Adrenal gland (tissue), 5 donors: Measurements from ENCODE around the gene TDO2.

ENCODE experiments used
- POLR2A ChIP-seq, 2 donors: fragments of 450-650 bp; IDR thresholded peaks; one replicate each; pipeline ENCODE4 v1.6.1; 2017; ENCODE audit warnings: antibody characterized with exemption in 2 of 2, mild to moderate bottlenecking in 2 of 2, moderate library complexity in 1 of 2
- TF ChIP-seq, protein P1 (sequence below), 6 experiments: fragments of 450-650 bp in 4 of 6; fragments of 200-600 bp in 2 of 6; sonication (generic) in 1 of 6; IDR thresholded peaks; 1 replicate in 5 of 6; 2 replicates in 1 of 6; pipeline versions ENCODE4 v1.5.1 to v1.8.0; 2016 to 2021; ENCODE audit warnings: antibody characterized with exemption in 6 of 6, mild to moderate bottlenecking in 2 of 6, moderate library complexity in 1 of 6
- donor health status: DM: no; HTN: no; CAD: no.

DNA sequence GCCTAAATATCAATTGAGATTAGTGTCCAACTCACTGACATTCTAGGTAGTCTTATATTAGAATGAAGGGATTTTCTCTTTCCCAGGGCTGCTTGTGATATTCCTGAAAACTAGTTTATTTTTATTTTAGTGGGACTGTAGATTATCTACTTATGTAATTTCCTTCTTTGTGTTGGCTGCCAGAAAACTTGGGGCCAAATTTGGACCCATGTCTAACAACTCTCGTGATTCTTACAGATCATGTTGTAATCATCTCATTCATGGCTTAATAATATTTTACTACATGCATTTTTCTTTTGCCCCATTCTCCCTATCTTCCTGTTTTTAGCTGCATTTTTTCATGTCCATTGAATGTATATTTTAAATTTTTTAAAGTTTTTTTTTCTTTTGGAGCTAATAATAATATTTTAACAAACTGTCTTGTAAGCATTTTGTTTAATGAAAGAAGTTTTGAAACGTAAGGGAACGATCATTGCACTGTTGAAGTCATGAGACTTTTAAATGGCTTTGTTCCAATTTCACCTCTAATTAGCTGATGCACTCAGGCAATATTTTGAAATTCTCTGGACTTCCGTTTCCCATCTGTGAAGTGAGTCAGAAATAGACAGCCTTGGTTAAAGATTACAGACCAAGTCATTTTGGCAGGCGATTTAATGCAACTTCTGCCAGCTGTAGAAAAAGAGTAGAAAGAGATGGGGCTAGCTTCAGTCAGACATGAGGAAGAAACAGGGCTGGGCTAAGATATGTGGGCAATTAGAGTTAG is 14.3 kb upstream of the TDO2 start:
- TF ChIP-seq, protein P1, sequence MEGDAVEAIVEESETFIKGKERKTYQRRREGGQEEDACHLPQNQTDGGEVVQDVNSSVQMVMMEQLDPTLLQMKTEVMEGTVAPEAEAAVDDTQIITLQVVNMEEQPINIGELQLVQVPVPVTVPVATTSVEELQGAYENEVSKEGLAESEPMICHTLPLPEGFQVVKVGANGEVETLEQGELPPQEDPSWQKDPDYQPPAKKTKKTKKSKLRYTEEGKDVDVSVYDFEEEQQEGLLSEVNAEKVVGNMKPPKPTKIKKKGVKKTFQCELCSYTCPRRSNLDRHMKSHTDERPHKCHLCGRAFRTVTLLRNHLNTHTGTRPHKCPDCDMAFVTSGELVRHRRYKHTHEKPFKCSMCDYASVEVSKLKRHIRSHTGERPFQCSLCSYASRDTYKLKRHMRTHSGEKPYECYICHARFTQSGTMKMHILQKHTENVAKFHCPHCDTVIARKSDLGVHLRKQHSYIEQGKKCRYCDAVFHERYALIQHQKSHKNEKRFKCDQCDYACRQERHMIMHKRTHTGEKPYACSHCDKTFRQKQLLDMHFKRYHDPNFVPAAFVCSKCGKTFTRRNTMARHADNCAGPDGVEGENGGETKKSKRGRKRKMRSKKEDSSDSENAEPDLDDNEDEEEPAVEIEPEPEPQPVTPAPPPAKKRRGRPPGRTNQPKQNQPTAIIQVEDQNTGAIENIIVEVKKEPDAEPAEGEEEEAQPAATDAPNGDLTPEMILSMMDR (IDR thresholded peaks at IDR 0.05), result no peak
- TF ChIP-seq POLR2A (IDR thresholded peaks at IDR 0.05), result no peak
